Measurements from ENCODE around the gene CDH11. TPM values are rescaled to one million over a fixed set of nuclear protein-coding genes. Genes with fewer than 3 reads are reported as not detected.

The CDH11 gene
- total RNA-seq, 1 donor from 2014 or later = 45.2 TPM

GRCh38 chr16:64973171-64973570 is 148.7 kb downstream of the CDH11 start:
- Histone ChIP-seq H3K4me3 (no peak overlapping the region), H3K4me1 (no peaks in the 10 kb centered on the region), H3K36me3 (peaks cover 0 to 13% of the 10 kb centered on the region in 2 donors), H3K27ac (no peak overlapping the region), H3K9me3 (no peaks in the 10 kb centered on the region), H3K27me3 (no peaks in the 10 kb centered on the region)
- DNase-seq (ENCODE audit: extremely low spot score in 2 of 2) = no peak
- intact Hi-C loops (cut with DNase I) = no loop called here
- no peak for TF ChIP-seq POLR2A (IDR thresholded peaks at IDR 0.05)
- TF ChIP-seq CTCF (IDR thresholded peaks at IDR 0.05) = no peak
- TF ChIP-seq POLR2AphosphoS5 (IDR thresholded peaks at IDR 0.05; ENCODE audit: insufficient read depth in 1 of 2, low read depth in 1 of 2) = no peak

- no peak for TF ChIP-seq POLR2A (IDR thresholded peaks at IDR 0.05)
- no peak for TF ChIP-seq CTCF (IDR thresholded peaks at IDR 0.05)
- no peak for TF ChIP-seq POLR2AphosphoS5 (IDR thresholded peaks at IDR 0.05; ENCODE audit: insufficient read depth in 1 of 2, low read depth in 1 of 2)
These were observed 150.7 kb downstream of the CDH11 start for GRCh38 chr16:64971171-64971570.

GRCh38 chr16:64969221-64969620 is 152.6 kb downstream of the CDH11 start:
- TF ChIP-seq POLR2AphosphoS5 (IDR thresholded peaks at IDR 0.05; ENCODE audit: insufficient read depth in 1 of 2, low read depth in 1 of 2) = no peak
- no peak for TF ChIP-seq POLR2A (IDR thresholded peaks at IDR 0.05)
- TF ChIP-seq CTCF (IDR thresholded peaks at IDR 0.05) = no peak
- Histone ChIP-seq H3K27ac (no peak overlapping the region), H3K4me1 (no peaks in the 10 kb centered on the region), H3K27me3 (no peaks in the 10 kb centered on the region), H3K4me3 (no peak overlapping the region), H3K9me3 (no peaks in the 10 kb centered on the region), H3K36me3 (peaks cover 0 to 13% of the 10 kb centered on the region in 2 donors)
- no peak for DNase-seq (ENCODE audit: extremely low spot score in 2 of 2)
- intact Hi-C loops (cut with DNase I) = no loop called here

More at GRCh38 chr16:64971171-64971570, 150.7 kb downstream of the CDH11 start:
- intact Hi-C loops (cut with DNase I) = no loop called here
- Histone ChIP-seq H3K36me3 (peaks cover 0 to 13% of the 10 kb centered on the region in 2 donors), H3K4me3 (no peak overlapping the region), H3K9me3 (no peaks in the 10 kb centered on the region), H3K4me1 (no peaks in the 10 kb centered on the region), H3K27me3 (no peaks in the 10 kb centered on the region), H3K27ac (no peak overlapping the region)
- no peak for DNase-seq (ENCODE audit: extremely low spot score in 2 of 2)

GRCh38 chr16:64968539-64968938 is 153.3 kb downstream of the CDH11 start:
- intact Hi-C loops (cut with DNase I) = no loop called here
- H3K27ac ChIP-seq = no peak overlapping the region
- TF ChIP-seq POLR2A (IDR thresholded peaks at IDR 0.05) = no peak
- no peaks in the 10 kb centered on the region for H3K27me3 ChIP-seq
- no peak overlapping the region for H3K4me3 ChIP-seq
- no peak for DNase-seq (ENCODE audit: extremely low spot score in 2 of 2)
- no peaks in the 10 kb centered on the region for H3K4me1 ChIP-seq
- no peaks in the 10 kb centered on the region for H3K9me3 ChIP-seq
- H3K36me3 ChIP-seq = peaks cover 0 to 13% of the 10 kb centered on the region in 2 donors

GRCh38 chr16:64964126-64964540 is 157.7 kb downstream of the CDH11 start:
- no peak overlapping the region for H3K27ac ChIP-seq

More at GRCh38 chr16:64964126-64964540, 157.7 kb downstream of the CDH11 start:
- H3K27me3 ChIP-seq = no peaks in the 10 kb centered on the region
- H3K4me3 ChIP-seq = no peak overlapping the region
- intact Hi-C loops (cut with DNase I) = no loop called here
- H3K36me3 ChIP-seq = no peaks in the 10 kb centered on the region
- no peak for TF ChIP-seq CTCF (IDR thresholded peaks at IDR 0.05)
- TF ChIP-seq POLR2AphosphoS5 (IDR thresholded peaks at IDR 0.05; ENCODE audit: insufficient read depth in 1 of 2, low read depth in 1 of 2) = no peak
- H3K9me3 ChIP-seq = no peaks in the 10 kb centered on the region
- H3K4me1 ChIP-seq = no peaks in the 10 kb centered on the region
- no peak for DNase-seq (ENCODE audit: extremely low spot score in 2 of 2)

All from vagina (tissue), 2 donors.